Thyroid gland (tissue), 4 donors: ENCODE data around the gene CHGA.

ENCODE experiments used
- CTCF ChIP-seq, 6 experiments: fragments of 200-600 bp in 3 of 6; fragments of 450-650 bp in 3 of 6; sonication (generic) in 3 of 6; IDR thresholded peaks; one replicate each; pipeline ENCODE4 v1.5.1; 2016 to 2019; ENCODE audit warnings: antibody characterized with exemption in 6 of 6, mild to moderate bottlenecking in 2 of 6, inconsistent platforms in 1 of 6, moderate library complexity in 1 of 6
- POLR2A ChIP-seq, 2 donors: fragments of 450-650 bp; IDR thresholded peaks; one replicate each; pipeline ENCODE4 v1.6.1; 2017; ENCODE audit warnings: antibody characterized with exemption in 2 of 2, mild to moderate bottlenecking in 2 of 2, moderate library complexity in 1 of 2

GRCh38 chr14:92964124-92965109 is 41.5 kb downstream of the CHGA start:
- TF ChIP-seq CTCF (IDR thresholded peaks at IDR 0.05) (no peak), POLR2A (IDR thresholded peaks at IDR 0.05) (no peak)
